ENCODE measurements around the gene TMEM69.
A peak's percentile ranks its signal among the peaks of the same experiment; 100 is the strongest.
"Not testable (repeated sequence)": the region's sequence is repeated elsewhere in the genome, so short reads cannot be mapped to it uniquely, and the experiment has no call there.

Gene TMEM69

DNA sequence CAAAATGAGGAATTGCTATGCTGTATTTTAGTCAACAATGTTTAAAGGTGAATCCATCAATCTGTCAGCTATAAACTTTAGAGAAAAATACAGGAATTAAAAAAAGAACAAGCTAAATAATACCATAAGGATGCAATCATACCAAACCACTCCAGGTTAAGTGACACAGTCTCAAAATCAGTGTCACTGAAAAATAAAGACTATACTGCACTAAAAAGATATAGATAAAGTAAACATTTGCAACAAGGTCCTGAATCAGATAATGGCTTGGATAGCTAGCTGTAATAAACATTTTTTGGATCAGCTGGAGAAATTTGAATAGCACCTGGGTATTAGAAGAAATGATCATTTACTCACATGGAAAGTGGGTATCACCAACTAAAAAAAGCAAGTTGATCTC, 9.5 kb upstream of the TMEM69 start:
- DNase-seq = no peak

DNA sequence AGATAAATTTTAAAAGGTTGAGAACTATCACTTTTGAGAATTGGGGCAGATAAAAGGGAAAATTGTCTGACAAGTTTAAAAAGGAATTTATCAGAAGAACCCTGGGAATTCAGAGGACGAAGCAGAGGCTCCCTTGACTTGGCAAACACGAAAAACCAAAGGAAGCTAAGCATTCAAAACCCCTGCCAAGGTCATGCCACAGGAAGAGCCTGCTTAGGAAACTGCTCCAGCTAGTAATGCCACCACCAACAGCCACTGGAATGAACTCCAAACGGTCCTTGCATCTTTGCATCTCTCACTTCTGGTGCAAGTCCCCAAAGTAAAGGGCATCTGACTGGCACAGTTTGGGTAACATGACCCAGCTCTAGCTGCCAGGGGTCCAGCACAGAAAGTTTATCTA, 8.9 kb upstream of the TMEM69 start:
- no peak for DNase-seq

DNA sequence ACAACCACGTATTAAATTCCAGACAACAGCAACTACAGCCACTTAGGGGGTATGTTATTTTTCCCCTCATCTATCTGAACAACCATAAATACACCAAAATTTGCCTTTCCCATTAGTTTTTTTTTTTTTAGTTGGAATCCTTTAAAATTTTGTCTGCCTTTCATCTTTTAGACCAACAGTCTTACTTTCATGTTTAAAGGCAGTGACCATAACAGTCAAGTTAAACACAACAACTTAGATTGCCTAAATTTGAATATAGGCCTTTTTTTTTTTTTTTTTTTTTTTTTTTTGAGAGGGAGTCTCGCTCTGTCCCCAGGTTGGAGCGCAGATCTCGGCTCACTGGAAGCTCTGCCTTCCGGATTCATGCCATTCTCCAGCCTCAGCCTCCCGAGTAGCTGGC, 5.0 kb upstream of the TMEM69 start:
- no peak for DNase-seq

DNA sequence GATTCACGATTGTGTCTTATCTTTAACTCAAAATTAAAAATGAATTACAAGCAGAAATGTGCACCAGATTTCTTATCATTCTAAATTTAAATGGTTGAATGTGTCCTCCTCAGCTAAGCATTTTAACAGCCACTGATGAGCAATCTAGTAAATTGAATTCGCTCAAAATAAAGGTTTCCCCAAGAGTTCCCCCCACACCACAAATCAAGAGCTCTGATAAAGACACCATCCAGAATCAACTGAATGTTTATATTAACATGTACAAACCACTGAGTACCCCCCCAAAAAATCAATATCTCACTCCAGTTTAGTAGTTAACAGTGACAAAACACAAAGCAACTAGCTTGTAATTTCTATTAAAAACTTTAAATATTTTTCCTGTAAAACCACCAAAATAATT, 3.6 kb upstream of the TMEM69 start:
- no peak for DNase-seq

DNA sequence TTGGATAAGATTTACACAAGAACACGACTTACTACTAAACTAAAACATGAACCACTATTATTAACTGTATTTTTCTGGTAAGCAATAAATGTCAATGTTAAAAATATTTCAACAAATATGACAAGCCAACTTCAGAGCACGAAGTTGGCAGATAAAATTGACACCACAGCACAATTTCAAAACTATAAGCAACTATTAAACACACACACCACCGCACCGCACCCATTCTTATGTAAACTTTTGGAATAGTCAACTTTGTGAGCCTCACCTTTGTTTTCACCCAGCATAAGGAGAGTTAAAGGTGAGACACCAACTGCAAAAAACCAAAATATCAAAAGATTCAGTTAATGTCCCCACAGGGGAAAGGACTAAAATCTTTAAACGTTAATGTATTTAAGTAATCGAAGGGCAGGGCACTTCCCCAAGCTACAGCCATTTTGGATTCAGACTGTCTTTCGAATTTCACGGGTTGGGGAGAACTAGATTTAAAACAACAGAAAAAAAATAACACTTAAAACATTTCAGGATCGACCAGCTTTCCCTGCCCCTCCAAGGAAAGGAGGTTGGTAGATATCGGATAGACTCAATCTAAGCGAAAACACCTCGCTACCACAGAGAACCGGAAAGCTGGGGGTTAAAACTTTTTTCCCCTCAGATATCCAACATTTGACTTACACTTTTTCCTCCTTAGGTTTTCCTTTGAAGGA, 2.5 kb upstream of the TMEM69 start:
- peak; percentile 40 to 44 (median 41) for DNase-seq

DNA sequence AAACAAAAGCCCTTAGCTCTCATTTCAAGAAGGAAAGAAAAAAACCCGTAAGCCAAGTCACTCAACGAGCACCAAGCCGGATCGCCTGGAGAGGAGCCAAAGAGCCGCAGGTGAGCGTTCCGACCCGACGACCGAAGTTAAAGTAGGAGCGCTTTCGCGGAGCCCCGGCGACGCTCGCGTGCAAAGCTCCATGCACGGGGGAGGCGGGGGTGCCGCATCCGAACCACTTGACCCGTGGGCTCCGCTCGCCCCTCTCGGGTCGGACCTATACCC, 2.0 kb upstream of the TMEM69 start:
- peak; percentile 33 to 55 (median 34) for DNase-seq

DNA sequence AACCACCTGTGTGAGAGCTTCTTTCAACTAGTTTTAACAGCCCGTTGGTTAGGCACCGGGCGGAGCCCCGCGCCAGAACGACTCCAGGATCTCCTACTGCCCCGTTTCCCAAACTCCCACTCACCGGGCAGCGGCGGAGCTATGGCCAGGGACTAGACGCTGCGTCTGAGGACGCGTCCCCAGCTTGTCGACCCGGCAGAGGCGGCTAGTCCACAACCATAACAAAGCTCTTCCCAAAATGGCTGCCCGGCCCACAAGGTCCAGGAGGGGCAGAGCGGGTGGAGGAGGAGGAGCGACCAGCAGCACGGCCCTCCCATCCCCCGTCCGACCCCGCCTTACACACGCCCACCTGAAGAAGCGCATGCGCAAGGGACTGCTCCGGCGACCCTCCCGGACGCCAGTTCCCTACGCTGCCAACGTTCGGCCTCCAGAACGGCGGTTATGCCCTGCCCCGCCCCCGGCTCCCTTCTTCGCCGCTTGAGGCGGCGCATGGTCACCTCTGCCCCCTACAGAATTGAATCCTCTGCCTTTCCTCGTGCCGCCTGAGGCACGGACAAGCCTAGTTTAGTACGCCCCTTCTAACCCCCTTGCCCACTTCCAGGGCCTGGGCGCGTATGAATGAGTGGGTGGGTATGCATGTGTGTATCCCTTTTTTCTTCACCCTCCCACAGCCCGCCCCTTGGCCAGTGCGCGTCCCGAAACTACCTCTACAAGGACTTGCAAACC, 1.5 kb upstream of the TMEM69 start, which contains the start of gene GPBP1L1:
TSS of gene GPBP1L1 (minus strand) at position 246 of the 726 bp plus-strand sequence. CDS start 27,446 bp downstream, outside the sequence.
- DNase-seq = peak; percentile 98 to 99 (median 98)

DNA sequence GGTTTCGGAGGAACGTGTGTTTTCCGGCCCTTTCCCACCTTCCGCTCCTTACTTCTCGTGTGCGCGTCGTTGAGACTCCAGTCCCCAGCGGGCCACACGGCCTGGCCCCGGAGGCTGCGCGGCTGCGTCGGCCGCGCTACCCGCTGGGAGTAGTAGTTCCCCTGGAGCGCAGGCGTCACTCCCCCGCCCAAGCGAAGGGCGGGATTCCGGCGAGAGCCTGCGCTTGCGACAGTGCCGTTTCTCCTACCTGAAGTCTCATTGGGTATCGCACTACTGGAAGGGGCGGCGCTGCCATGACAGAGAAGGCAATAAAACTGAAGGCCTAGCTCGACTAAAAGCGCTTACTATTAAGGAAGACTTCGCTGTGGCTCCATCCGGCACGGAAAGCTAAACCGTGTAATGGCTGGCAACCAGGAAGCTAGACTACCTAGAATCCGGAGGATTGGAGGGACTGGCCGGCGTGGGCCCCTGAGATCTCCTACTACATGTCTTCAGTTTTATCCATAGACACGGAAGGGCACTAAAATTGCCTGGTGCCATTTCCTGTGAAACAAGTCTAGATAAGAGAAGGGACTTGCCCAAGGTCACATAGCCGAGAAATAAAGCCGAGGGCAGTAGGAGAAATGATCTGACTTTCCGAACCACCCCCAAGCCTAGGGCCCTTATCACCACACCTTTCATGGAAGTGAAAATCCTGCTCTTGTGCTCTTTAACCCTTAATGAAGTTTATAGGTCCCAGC, 797 bp upstream of the TMEM69 start:
- peak; percentile 99 for DNase-seq

DNA sequence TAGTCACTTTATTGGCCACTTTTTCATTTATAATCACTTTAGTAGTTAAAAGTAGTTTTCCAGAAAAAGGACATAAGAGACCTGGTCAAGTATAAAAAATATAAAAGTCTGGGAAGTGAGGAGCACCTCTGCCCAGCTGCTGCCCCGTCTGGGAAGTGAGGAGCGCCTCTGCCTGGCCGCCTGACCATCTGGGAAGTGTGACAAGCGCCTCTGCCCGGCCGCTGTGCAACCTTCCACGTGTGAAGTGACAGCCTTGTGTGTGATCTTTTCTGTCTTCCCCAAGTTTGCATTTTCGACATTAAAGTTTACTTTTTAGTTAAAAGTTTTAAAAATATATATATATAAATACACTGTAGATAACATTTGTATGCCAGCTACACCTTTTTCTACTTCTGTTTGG, 5.8 kb downstream of the TMEM69 start:
- not testable (repeated sequence) for DNase-seq

DNA sequence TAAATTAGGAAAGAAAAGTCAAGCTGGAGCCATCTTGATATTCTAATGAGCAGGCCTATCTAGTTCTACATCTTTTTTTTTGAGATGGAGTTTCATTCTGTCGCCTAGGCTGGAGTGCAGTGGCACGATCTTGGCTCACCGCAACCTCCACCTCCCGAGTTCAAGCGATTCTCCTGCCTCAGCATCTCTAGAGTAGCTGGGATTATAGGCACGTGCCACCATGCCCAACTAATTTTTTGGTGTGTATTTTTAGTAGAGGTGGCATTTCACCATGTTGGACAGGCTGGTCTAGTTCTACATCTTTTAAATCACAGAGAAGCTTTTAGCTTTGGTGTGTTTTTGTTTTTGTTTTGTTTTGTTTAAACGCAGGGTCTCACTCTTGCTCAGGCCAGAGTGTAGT, 6.8 kb downstream of the TMEM69 start:
- DNase-seq = no peak

DNA sequence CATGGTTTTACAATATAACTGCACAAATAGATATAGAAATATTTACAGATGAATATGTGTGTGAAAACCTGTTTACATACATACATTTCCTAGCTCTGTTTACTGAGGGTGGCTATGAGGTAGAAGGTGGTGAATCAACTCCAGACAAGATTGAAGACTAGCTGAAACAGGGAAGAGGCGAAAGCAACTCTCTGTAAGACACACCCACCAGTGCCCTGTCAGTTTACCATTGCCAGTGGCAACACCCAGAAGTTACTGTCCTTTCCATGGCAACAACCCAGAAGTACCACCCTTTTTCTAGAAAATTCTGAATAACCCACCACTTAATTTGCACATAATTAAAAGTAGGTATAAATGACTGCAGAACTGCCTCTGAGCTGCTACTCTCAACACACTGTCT, 16.7 kb downstream of the TMEM69 start:
- no peak for DNase-seq

DNA sequence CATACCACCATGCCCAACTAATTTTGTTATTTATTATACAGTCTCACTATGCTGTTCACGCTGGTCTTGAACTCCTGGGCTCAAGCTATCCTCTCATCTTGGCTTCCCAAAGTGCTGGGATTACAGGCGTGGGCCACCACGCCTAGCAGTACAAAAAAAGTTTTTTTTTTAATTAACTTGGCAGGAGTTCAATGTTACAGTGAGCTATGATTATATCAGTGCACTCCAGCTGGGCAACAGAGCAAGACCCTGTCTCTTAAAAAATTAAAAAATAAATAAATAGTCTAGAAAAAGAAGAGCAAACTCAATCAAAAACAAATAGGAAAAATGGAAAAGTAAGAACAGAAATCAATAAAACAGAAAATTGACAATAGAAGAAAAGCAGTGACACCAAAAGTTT, 25.7 kb downstream of the TMEM69 start:
- no peak for DNase-seq

DNA sequence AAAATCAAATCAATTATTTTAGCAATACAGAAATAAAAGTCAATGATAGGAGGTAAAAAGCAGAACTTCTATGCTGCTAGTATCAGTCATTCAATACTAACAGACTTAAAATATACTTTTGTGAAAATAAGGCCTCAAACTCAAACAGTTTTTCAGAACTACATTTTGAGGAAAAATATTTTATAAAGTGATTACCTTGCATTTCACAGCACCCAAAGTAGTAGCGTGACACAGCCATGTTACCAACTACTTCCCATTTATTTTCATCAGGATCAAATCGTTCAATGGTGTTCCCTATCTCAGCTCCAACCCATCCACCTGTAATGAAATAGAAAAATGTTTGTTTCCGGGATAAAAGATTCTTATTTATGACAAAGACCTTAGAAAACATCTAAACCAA, 28.7 kb downstream of the TMEM69 start:
- no peak for DNase-seq

DNA sequence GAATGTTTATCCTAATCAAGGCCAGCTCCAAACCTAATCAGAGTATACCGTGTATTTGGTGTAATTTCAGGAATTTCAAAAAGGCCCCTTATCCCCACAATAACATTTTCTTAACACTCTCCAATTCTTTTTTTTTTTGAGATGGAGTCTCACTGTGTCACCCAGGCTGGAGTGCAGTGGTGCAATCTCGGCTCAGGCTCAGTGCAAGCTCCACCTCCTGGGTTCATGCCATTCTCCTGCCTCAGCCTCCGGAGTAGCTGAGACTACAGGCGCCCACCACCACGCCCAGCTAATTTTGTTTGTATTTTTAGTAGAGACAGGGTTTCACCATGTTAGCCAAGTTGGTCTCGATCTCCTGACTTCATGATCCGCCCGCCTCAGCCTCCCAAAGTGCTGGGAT, 29.4 kb downstream of the TMEM69 start:
- not testable (repeated sequence) for DNase-seq

DNA sequence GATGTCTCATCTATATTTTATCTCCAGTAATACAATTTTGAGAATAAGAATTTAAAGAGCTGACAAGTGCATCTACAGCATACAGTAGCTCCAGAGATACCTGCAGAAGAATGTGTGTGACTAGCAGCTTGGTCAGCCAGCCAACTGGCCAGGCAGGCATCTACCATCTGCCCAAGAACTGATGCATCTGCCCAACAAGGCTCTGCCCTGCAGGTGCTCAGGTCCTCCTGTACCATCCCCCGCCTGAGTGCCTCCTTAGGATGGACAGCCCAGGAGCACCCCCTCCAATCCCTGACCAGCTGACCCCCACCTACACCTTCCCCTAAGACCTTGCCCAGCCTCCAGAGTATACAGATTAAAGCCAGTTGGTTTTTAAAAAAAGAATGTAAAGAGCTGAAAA, 30.3 kb downstream of the TMEM69 start:
- no peak for DNase-seq

DNA sequence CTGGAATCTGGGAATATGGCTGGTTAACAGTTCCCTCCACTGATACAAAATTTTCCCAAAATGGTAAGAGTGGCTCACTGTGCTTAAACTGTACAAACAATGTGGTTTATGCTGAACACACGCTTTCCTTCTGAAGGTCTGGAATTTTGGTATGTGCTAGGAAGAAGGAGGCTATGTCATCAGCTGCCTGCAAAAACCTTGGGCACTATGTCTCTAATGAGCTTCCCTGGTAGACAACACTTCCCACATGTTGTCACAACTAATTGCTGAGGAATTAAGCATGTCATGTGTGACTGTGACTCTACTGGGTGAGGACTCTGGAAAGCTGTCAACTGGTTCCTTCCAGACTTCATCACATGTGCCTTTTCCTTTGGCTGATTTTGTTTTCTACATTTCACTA, 33.2 kb downstream of the TMEM69 start:
- DNase-seq = no peak

DNA sequence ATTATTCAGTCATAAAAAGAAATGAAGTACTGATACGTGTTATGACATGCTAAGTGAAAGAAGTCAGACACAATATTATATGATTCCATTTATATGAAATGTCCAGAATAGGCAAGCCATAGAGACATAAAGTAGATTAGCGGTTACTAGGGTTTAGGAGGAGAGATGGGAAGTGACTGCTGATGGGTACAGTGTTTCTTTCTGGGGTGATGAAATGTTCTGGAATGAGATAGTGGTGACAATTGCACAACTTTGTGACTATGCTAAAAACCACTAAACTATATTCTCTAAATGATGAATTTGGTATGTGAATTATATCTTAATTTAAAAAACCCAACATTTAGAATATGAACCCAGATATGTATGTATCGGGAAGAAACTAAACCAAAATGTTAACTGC, 34.8 kb downstream of the TMEM69 start:
- peak; percentile 40 to 70 (median 58) for DNase-seq

DNA sequence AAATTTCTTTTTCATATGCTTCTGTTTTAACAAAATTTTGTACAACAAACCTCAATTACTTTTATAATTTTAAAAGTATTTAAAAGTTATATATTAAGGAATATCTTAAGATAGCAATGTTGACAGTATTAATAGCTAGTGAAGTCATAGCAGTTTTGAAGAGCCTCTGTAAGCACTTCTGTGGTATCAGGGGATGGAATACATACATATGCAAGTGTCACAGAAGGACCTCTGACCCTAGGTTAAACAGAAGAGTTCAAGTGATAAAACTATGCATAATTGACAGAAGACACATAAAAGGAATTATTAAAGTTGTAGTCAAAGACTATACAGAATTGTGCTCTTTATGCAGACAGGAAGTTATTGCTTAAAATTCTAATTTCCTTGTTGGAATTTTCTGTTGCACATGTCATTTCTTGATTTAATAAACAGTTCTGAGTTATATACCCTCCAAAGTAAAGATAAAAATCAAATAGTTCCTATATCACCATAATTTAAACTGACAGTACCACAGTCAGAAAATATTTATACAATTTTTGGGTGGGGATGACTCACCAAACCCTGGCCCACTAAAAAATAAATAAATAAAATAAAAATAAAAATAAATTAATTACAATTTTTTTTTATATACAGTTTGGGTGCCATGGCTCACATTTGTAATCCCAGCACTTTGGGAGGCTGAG, 35.4 kb downstream of the TMEM69 start:
- DNase-seq = peak in 2 of 3 donors; percentile 21 to 26

DNA sequence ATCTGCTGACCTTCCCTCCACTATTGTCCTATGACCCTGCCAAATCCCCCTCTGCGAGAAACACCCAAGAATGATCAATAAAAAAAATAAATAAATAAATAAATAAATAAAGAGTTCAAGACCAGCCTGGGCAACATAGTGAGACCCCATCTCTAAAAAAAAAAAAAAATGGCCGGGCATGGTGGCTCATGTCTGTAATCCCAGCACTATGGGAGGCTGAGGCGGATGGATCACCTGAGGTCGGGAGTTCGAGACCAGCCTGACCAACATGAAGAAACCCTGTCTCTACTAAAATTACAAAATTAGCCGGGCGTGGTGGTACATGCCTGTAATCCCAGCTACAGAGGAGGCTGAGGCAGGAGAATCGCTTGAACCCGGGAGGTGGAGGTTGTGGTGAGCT, 38.0 kb downstream of the TMEM69 start:
- DNase-seq = not testable (repeated sequence)

DNA sequence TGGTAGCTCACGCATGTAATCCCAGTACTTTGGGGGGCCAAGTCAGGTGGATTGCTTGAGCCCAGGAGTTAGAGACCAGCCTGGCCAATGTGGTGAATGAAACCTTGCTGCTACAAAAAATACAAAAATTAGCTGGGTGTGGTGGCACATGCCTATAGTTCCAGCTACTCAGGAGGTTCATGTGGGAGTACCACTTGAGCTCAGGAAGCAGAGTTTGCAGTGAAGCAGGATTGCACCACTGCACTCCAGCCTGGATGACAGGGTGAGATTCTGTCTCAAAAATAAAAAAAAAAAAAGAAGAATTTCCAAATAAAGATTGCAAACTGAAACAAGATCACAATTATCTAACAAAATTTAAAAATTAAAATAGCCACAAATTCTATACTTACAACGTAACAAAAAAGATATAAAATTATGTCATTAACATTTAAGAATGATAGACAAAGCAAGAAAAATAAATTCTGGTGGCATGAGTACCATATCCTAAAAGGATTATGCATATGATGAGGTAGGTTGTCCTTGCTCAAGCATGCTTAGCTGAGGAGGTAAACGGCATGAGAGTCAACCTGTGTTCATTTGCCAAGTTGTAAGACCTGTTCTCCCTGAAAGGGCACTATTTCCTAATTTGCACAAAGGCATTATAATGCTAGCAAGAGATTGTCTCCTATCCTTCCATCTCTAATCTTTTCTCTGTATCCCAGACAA, 42.2 kb downstream of the TMEM69 start:
- DNase-seq = peak; percentile 22 to 43 (median 26)

DNA sequence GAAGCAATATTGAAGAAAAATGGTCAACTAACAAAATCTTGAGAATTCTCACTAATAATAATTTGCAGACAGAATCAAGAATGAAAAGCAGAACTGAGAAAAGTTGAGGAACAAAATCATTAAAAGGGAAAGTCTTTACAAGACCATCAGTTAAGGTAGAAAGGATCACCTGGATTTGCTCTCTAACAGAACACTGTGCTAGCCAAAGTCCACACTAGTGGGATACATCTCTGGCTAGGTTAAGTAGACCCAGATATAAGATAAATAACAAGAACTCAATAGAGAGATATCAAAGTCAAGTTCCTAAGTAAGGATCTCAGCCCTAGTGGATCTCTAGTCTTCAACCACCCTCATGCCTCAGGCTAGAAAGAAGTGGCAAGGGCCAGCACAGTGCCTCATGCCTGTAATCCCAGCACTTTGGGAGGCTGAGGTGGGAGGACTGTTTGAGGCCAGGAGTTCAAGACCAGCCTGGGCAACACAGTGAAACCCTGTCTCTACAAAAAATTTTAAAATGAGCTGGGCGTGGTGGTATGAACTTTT, 42.9 kb downstream of the TMEM69 start:
- no peak for DNase-seq

DNA sequence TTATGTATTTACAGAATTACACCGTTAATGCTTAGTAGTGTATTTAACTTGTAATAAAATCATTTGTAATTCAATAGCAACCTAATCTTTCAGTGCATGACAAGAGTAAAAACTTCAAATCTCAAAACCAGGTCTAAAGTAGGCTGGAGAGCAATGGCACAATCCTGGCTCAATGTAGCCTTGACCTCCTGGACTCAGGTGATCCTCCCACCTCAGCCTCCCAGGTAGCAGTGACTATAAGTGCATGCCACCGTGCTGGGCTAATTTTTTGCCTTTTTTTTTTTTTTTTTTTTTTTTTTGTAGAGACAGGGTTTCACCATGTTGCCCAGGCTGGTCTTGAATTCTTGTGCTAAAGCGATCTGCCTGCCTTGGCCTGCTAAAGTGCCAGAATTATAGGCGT, 51.2 kb downstream of the TMEM69 start:
- DNase-seq = no peak
